GM12873 (cell line): ENCODE data around the gene LRRN2.

Experiments used
- CTCF ChIP-seq: IDR thresholded peaks from 2 replicates; pipeline ENCODE4 v1.5.1; 2012; ENCODE audit warnings: low read depth, mild to moderate bottlenecking, moderate library complexity, low read length, control low read depth; ENCODE audit not compliant: insufficient read depth; ENCODE audit errors: missing control alignments

LRRN2 gene

DNA sequence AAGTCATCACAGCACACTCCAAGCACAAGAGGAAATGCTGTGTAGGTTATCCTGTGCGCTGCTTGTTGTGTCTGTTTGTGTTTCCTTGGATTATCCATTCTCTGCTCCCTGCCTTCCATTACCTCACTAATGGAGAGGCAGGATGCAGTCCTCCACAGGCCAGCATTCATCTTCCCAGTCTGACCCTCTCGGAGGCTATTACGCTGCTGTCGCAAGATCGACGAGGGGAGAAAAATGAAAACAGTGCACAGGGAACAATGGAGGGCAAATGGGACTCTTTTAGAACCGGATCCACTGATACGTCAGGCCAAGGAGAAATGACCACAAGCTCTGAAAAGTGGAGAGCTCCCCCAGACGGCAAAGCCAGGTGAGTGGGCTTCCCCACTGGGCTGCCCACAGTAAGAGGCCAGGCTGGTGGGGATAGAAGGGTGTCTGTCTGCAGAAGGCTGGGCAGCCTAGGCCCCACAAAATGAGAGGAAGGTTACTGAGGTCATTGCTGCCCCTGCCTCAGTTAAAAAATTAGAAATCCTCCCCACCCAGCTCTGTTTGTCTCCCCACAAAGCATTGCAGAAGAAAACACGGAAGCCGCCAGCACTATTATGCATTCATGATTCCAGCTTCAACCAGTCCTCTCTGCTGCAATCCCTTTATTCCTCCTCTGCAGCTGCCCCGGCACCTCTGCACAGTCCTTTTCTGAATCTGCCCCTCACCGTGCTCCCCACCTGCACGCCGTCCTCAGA, 21.7 kb downstream of the LRRN2 start:
- TF ChIP-seq CTCF, result no peak

- TF ChIP-seq CTCF, result no peak
These were observed 23.0 kb downstream of the LRRN2 start for GRCh38 chr1:204662530-204662929.

DNA sequence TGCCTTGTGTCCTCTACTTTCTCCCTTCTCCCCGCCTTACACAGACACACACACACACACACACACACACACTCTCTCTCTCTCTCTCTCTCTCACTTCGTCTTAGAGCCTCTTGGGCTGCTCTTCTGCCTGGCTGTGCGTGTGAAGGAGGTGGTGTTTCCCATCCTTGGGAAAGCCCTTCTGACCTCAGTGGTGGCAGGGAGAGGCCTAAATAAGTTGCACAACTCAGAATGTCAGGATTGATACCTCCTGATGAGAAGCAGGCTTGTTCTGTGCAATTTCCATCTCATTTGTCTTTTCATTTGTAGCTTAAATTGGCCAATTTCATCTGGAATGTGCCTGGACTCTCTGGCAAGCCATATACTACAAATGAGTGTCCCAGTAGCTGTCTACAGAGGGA, 25.0 kb downstream of the LRRN2 start:
- no peak for TF ChIP-seq CTCF

- TF ChIP-seq CTCF, result no peak
These were observed 26.5 kb downstream of the LRRN2 start for GRCh38 chr1:204659056-204659455.

- TF ChIP-seq CTCF, result no peak
These were observed 27.2 kb downstream of the LRRN2 start for GRCh38 chr1:204658295-204658694.

DNA sequence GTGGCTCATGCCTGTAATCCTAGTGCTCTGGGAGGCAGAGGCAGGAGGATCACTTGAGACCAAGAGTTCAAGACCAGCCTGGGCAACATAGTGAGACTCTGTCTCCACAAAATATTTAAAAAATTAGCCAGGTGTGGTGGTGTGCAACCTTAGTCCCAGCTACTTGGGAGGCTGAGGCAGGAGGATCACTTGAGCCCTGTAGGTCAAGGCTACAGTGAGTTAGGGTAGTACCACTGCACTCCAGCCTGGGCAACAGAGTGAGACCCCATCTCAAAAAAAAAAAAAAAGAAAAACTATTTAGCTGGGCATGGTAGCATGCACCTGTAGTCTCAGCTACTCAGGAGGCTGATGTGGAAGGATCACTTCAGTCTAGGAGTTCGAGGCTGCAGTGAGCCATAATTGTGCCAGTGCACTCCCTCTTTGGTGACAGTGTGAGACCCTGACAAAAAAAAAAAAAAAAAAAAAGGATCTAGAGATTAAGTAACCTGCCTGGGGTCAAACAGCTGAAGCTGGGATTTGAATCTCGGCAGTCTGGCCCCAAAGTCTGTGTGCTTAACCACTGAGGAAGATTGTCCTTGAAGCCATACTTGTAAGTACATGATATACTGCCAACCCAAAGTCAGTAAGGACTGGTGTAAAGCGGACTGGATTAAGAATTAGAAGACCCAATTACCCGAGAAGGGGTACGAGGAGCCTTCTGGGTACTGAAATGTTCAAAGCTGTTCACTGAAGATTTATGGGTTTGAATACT, 31.8 kb downstream of the LRRN2 start:
- no peak for TF ChIP-seq CTCF

DNA sequence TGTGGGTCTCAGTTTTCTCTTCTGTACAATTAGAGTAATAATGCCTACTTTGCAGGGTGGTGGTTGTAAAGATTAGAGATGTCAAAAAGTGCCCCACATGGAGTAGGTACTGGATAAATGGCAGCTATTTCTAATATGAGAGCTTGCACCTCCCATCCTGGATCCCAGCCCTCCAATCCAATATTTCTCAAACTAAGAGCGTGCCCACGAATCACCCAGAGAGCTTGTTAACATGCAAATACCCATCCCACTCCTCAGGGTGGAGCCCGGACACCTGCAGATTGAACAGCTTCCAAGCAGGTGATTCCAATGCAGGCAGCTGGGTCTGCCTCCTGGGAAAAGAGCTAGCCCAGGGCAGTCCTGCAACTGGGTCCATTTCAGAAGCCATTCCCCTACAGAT, 33.0 kb downstream of the LRRN2 start:
- TF ChIP-seq CTCF, result no peak
